Measurements from ENCODE around the gene PARD3B. TPM values are rescaled to one million over a fixed set of nuclear protein-coding genes. Genes with fewer than 3 reads are reported as not detected.

Gene PARD3B
- total and polyA plus RNA-seq, 3 experiments from 2014 or later, result 0.11 to 0.26 TPM; not detected in 1

DNA sequence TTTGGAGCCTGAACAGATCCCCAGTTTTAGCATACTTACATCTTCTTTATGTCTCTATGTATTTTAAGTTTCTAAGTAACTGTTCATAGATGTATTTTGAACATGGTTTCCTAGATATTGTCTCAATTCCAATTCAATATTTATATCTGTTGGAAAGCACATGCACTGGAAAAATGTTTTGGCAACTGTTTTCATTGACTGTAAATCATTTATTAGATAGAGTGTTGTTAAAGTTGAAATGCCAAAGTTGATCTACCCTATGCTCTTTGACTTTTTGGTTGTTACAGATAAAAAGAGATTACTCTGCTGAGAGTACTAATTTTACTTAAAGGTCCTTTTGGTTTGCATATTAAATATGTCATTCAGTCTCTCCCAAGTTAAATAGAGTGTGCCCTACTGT is 792.0 kb downstream of the PARD3B start:
- H3K27ac ChIP-seq (ENCODE audit: low read depth, low read length), result no peak overlapping the region
- POLR2A ChIA-PET, result no interaction called here
- DNase-seq, result no peak
- no peak overlapping the region for H3K4me3 ChIP-seq (ENCODE audit: low read length)
- Mint-ChIP-seq H3K9me3 (peaks cover 0 to 3% (median 1%) of the 10 kb centered on the region in 5 donors), H3K4me3 (no peak overlapping the region), H3K4me1 (no peaks in the 10 kb centered on the region), H3K27me3 (no peaks in the 10 kb centered on the region), H3K36me3 (no peaks in the 10 kb centered on the region), H3K27ac (no peak overlapping the region)
- CTCF ChIA-PET, result no interaction called here
- no peaks in the 10 kb centered on the region for H3K9me3 ChIP-seq (ENCODE audit: low read length)
- H3K27me3 ChIP-seq (ENCODE audit: insufficient read depth, low read length, poor library complexity, severe bottlenecking), result no peaks in the 10 kb centered on the region
- H3K4me1 ChIP-seq (ENCODE audit: insufficient read depth, low read length), result no peaks in the 10 kb centered on the region
- no peaks in the 10 kb centered on the region for H3K36me3 ChIP-seq (ENCODE audit: insufficient read depth, low read length)

DNA sequence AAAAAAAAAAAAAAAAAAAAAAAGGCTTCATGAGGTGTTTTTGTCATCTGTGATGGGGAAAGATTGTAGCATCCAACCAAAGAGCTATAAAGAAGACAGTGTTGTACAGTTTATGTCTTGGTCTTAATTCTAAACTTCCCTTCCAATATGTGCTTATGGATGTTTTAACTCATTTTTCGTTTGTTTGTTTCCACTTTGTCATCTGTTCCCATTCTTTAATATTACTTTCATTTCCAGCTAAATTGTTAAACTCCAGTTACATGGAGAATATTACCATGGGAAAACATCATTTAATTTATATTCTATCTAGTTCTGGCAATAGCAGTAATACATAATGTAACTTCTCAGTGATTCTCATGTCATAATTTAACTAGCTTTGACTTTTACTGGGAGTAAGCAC is 792.9 kb downstream of the PARD3B start:
- POLR2A ChIA-PET, result no interaction called here
- Histone ChIP-seq H3K9me3 (ENCODE audit: low read length) (no peaks in the 10 kb centered on the region), H3K36me3 (ENCODE audit: insufficient read depth, low read length) (no peaks in the 10 kb centered on the region), H3K4me3 (ENCODE audit: low read length) (no peak overlapping the region), H3K4me1 (ENCODE audit: insufficient read depth, low read length) (no peaks in the 10 kb centered on the region), H3K27me3 (ENCODE audit: insufficient read depth, low read length, poor library complexity, severe bottlenecking) (no peaks in the 10 kb centered on the region), H3K27ac (ENCODE audit: low read depth, low read length) (no peak overlapping the region)
- CTCF ChIA-PET, result no interaction called here
- Mint-ChIP-seq H3K4me3 (no peak overlapping the region), H3K4me1 (no peaks in the 10 kb centered on the region), H3K9me3 (peaks cover 0 to 3% (median 0%) of the 10 kb centered on the region in 5 donors), H3K27me3 (no peaks in the 10 kb centered on the region), H3K27ac (no peak overlapping the region), H3K36me3 (no peaks in the 10 kb centered on the region)
- DNase-seq, result no peak

DNA sequence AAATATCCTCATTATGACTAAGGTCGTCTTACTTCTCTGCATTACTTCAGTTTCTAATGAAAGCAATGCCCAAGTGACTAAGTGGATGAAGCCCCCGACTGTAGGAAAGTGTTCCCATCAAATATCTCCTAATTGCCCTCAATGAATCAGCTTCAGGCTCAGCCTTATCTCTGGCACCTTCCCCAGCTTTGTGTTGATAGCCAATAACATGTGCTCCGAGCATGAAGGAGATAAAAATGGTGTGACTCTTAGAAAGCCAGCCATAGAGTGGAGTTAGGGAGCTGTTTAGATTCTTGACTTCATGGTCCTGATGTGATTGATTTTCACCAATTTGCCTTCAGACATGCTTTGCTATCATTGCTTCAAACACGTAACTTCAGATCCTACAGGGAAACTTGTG is 797.8 kb downstream of the PARD3B start:
- Histone ChIP-seq H3K27me3 (ENCODE audit: insufficient read depth, low read length, poor library complexity, severe bottlenecking) (no peaks in the 10 kb centered on the region), H3K27ac (ENCODE audit: low read depth, low read length) (no peak overlapping the region), H3K36me3 (ENCODE audit: insufficient read depth, low read length) (no peaks in the 10 kb centered on the region), H3K4me1 (ENCODE audit: insufficient read depth, low read length) (no peaks in the 10 kb centered on the region), H3K9me3 (ENCODE audit: low read length) (no peaks in the 10 kb centered on the region), H3K4me3 (ENCODE audit: low read length) (no peak overlapping the region)
- Mint-ChIP-seq H3K9me3 (peaks cover 0 to 2% (median 0%) of the 10 kb centered on the region in 5 donors), H3K4me1 (no peaks in the 10 kb centered on the region), H3K27me3 (no peaks in the 10 kb centered on the region), H3K36me3 (no peaks in the 10 kb centered on the region), H3K4me3 (no peak overlapping the region), H3K27ac (no peak overlapping the region)
- ChIA-PET POLR2A (no interaction called here), CTCF (no interaction called here)
- DNase-seq, result no peak

DNA sequence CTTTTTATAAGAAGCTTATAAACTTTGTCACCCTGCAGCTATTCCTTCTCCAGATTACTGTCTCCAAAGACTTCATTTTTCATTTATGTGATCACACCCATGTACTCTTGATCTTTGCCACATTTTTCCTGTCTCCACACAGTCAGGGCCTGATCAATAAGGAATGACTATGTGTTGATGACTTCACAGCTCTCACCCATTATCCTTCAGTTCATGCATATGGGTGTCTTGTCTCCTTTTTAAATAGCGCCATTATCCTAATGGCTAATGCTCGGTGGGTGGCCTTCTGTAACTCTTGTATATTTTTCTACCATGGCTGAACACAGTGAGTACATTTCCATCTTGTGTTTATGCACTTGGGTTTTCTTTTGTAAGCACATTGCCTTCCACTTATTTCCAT is 801.4 kb downstream of the PARD3B start:
- CTCF ChIA-PET, result no interaction called here
- no peaks in the 10 kb centered on the region for H3K4me1 ChIP-seq (ENCODE audit: insufficient read depth, low read length)
- no peaks in the 10 kb centered on the region for H3K4me1 Mint-ChIP-seq
- H3K27me3 ChIP-seq (ENCODE audit: insufficient read depth, low read length, poor library complexity, severe bottlenecking), result no peaks in the 10 kb centered on the region
- POLR2A ChIA-PET, result no interaction called here
- no peak overlapping the region for H3K27ac Mint-ChIP-seq
- H3K36me3 ChIP-seq (ENCODE audit: insufficient read depth, low read length), result no peaks in the 10 kb centered on the region
- no peaks in the 10 kb centered on the region for H3K36me3 Mint-ChIP-seq
- H3K27me3 Mint-ChIP-seq, result no peaks in the 10 kb centered on the region
- no peaks in the 10 kb centered on the region for H3K9me3 ChIP-seq (ENCODE audit: low read length)
- H3K9me3 Mint-ChIP-seq, result peaks cover 0 to 2% (median 0%) of the 10 kb centered on the region in 5 donors
- DNase-seq, result no peak
- no peak overlapping the region for H3K4me3 ChIP-seq (ENCODE audit: low read length)
- H3K27ac ChIP-seq (ENCODE audit: low read depth, low read length), result no peak overlapping the region
- no peak overlapping the region for H3K4me3 Mint-ChIP-seq

DNA sequence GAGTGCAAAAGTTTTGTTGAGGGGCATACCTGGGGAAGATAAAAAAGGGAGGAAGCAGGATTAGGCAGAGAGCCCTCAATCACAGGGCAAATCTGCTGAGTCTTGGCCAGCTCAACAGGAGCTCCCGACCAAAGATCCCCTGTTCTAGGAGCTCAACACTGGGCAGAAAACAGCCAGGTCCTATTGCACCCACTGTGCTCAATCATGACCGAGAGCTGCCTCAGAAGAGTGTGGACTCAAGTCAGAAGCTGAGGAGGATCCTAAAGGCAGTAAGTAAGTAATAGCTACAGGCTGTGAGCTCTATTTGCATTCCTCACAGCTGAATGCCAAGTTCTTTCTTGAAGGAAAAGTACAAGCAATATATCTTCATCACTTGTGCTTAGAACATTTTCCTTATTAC is 802.6 kb downstream of the PARD3B start:
- ChIA-PET POLR2A (no interaction called here), CTCF (no interaction called here)

DNA sequence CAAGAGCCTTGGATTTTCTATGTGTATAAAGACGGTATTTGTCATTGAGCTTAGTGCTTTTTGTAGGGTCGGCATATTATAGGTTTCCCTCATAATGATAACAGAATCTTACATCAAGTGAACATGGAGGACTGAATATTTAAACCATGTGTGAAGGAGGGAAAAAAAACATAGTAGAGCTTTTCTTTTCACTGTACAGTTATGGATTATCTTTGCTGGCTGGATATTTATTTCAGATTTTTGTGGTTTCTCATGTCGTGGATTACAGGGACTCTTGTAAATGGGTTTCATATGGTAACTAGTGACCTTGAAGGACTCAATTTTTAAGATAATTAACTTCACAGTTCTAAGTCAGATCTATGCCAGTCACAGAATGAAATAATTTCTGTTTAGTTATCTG is 806.8 kb downstream of the PARD3B start:
- Mint-ChIP-seq H3K4me1 (no peaks in the 10 kb centered on the region), H3K9me3 (no peaks in the 10 kb centered on the region), H3K27ac (no peak overlapping the region), H3K4me3 (no peak overlapping the region), H3K36me3 (no peaks in the 10 kb centered on the region), H3K27me3 (no peaks in the 10 kb centered on the region)
- no peaks in the 10 kb centered on the region for H3K4me1 ChIP-seq (ENCODE audit: insufficient read depth, low read length)
- DNase-seq, result no peak
- ChIA-PET CTCF (no interaction called here), POLR2A (no interaction called here)
- no peak overlapping the region for H3K27ac ChIP-seq (ENCODE audit: low read depth, low read length)
- no peaks in the 10 kb centered on the region for H3K9me3 ChIP-seq (ENCODE audit: low read length)
- H3K4me3 ChIP-seq (ENCODE audit: low read length), result no peak overlapping the region
- no peaks in the 10 kb centered on the region for H3K36me3 ChIP-seq (ENCODE audit: insufficient read depth, low read length)
- no peaks in the 10 kb centered on the region for H3K27me3 ChIP-seq (ENCODE audit: insufficient read depth, low read length, poor library complexity, severe bottlenecking)

More for the DNA sequence above, 802.6 kb downstream of the PARD3B start:
- no peaks in the 10 kb centered on the region for H3K27me3 Mint-ChIP-seq
- no peak overlapping the region for H3K4me3 Mint-ChIP-seq
- Histone ChIP-seq H3K36me3 (ENCODE audit: insufficient read depth, low read length) (no peaks in the 10 kb centered on the region), H3K4me3 (ENCODE audit: low read length) (no peak overlapping the region), H3K4me1 (ENCODE audit: insufficient read depth, low read length) (no peaks in the 10 kb centered on the region), H3K27me3 (ENCODE audit: insufficient read depth, low read length, poor library complexity, severe bottlenecking) (no peaks in the 10 kb centered on the region), H3K27ac (ENCODE audit: low read depth, low read length) (no peak overlapping the region), H3K9me3 (ENCODE audit: low read length) (no peaks in the 10 kb centered on the region)
- no peak overlapping the region for H3K27ac Mint-ChIP-seq
- no peak for DNase-seq
- peaks cover 0 to 2% (median 0%) of the 10 kb centered on the region in 5 donors for H3K9me3 Mint-ChIP-seq
- no peaks in the 10 kb centered on the region for H3K4me1 Mint-ChIP-seq
- H3K36me3 Mint-ChIP-seq, result no peaks in the 10 kb centered on the region

DNA sequence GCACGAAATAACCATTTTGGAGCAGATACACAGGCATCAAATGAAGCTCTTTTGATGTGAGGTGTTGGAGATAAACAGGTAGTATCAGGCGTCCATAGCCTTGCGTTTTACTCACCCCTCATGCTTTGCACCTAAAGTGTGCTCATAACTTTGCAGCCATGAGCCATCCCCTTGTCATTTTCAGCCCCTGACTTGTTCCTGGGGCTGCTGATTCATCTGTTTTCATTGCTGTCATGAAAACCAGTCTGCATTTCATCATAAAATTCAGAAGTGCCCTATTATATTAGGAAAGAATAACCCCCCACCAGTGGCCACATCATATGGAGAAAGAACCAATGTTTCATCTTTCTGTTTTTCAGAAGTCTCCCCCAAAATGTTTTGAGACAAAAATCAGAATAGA is 807.3 kb downstream of the PARD3B start:
- no peak overlapping the region for H3K4me3 Mint-ChIP-seq
- H3K4me1 Mint-ChIP-seq, result no peaks in the 10 kb centered on the region
- H3K27me3 Mint-ChIP-seq, result no peaks in the 10 kb centered on the region
- no peaks in the 10 kb centered on the region for H3K9me3 Mint-ChIP-seq
- POLR2A ChIA-PET, result no interaction called here
- Histone ChIP-seq H3K9me3 (ENCODE audit: low read length) (no peaks in the 10 kb centered on the region), H3K27me3 (ENCODE audit: insufficient read depth, low read length, poor library complexity, severe bottlenecking) (no peaks in the 10 kb centered on the region), H3K27ac (ENCODE audit: low read depth, low read length) (no peak overlapping the region), H3K4me1 (ENCODE audit: insufficient read depth, low read length) (no peaks in the 10 kb centered on the region), H3K4me3 (ENCODE audit: low read length) (no peak overlapping the region), H3K36me3 (ENCODE audit: insufficient read depth, low read length) (no peaks in the 10 kb centered on the region)
- no peak overlapping the region for H3K27ac Mint-ChIP-seq
- CTCF ChIA-PET, result no interaction called here
- no peaks in the 10 kb centered on the region for H3K36me3 Mint-ChIP-seq
- DNase-seq, result no peak

DNA sequence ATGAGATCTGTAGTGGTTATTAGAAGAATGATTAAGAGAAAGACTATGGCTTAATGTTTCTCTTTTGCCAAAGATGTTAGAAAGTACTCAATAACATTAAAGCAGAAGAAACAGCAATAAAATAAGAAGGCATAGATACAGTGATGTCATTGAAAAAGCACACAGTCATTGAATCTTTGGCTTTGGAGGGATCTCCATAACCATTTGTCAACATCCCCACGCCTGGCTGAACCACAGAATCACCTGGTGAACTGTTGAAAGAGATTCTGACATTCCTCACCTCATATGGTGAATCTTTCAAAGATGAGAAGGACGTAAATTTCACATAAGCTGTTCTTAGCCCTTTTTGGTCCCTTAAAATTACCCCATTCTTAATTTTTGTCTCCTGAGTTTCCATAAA is 812.5 kb downstream of the PARD3B start:
- no peak for DNase-seq
- H3K36me3 Mint-ChIP-seq, result no peaks in the 10 kb centered on the region
- H3K4me3 ChIP-seq (ENCODE audit: low read length), result no peak overlapping the region
- no peaks in the 10 kb centered on the region for H3K4me1 ChIP-seq (ENCODE audit: insufficient read depth, low read length)
- CTCF ChIA-PET, result no interaction called here
- no peaks in the 10 kb centered on the region for H3K4me1 Mint-ChIP-seq
- no peak overlapping the region for H3K27ac Mint-ChIP-seq
- H3K36me3 ChIP-seq (ENCODE audit: insufficient read depth, low read length), result no peaks in the 10 kb centered on the region
- no peaks in the 10 kb centered on the region for H3K27me3 ChIP-seq (ENCODE audit: insufficient read depth, low read length, poor library complexity, severe bottlenecking)
- no peaks in the 10 kb centered on the region for H3K9me3 ChIP-seq (ENCODE audit: low read length)
- H3K27ac ChIP-seq (ENCODE audit: low read depth, low read length), result no peak overlapping the region
- POLR2A ChIA-PET, result no interaction called here
- H3K27me3 Mint-ChIP-seq, result peaks cover 0 to 1% of the 10 kb centered on the region in 2 donors
- H3K9me3 Mint-ChIP-seq, result peaks cover 0 to 2% (median 0%) of the 10 kb centered on the region in 5 donors
- no peak overlapping the region for H3K4me3 Mint-ChIP-seq

DNA sequence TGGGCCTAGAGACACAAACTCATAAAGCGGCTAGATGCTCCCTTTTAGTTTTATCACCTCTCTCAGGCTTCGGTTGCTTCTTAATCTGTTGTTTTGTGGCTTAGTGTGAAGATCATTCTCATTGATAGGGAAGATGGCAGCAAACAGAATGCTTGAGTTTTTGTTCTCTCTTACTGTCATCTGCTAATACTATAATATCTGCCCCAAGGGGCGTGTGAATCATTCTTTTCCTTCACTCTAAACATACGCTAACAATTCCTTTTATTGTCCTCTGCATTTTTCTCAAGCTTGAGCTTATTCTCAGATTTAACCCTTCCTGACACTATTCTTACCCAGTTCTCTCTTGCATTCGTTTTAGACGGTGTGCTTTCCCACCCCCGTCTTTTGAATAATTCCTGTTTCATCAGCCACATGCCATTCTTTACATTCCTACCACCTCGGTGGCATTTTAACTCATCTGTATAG is 813.1 kb downstream of the PARD3B start:
- no peak overlapping the region for H3K27ac Mint-ChIP-seq
- H3K27me3 Mint-ChIP-seq, result peaks cover 0 to 1% of the 10 kb centered on the region in 2 donors
- peaks cover 0 to 2% (median 0%) of the 10 kb centered on the region in 5 donors for H3K9me3 Mint-ChIP-seq
- H3K4me3 Mint-ChIP-seq, result no peak overlapping the region
- no peak for DNase-seq
- H3K27me3 ChIP-seq (ENCODE audit: insufficient read depth, low read length, poor library complexity, severe bottlenecking), result no peaks in the 10 kb centered on the region
- H3K4me1 Mint-ChIP-seq, result no peaks in the 10 kb centered on the region
- POLR2A ChIA-PET, result no interaction called here
- CTCF ChIA-PET, result no interaction called here
- H3K4me3 ChIP-seq (ENCODE audit: low read length), result no peak overlapping the region
- H3K27ac ChIP-seq (ENCODE audit: low read depth, low read length), result no peak overlapping the region
- H3K9me3 ChIP-seq (ENCODE audit: low read length), result no peaks in the 10 kb centered on the region
- H3K36me3 Mint-ChIP-seq, result no peaks in the 10 kb centered on the region
- H3K4me1 ChIP-seq (ENCODE audit: insufficient read depth, low read length), result no peaks in the 10 kb centered on the region
- H3K36me3 ChIP-seq (ENCODE audit: insufficient read depth, low read length), result no peaks in the 10 kb centered on the region

All from CD8-positive, alpha-beta memory T cell (primary cell).